Right renal cortex interstitium (tissue), 3 donors: ENCODE measurements around the gene PKP4. TPM values are rescaled to one million over a fixed set of nuclear protein-coding genes. Genes with fewer than 3 reads are reported as not detected.

ENCODE experiments used
- DNase-seq, 3 donors: peaks; one replicate each; pipeline ENCODE4 v3.0.0-alpha.2; 2013; ENCODE audit warnings: low read depth in 3 of 3, low spot score in 2 of 3
- polyA plus RNA-seq, 3 donors: library from polyadenylated mRNA; unstranded; fragments of 120-200 nt; gene quantifications; one replicate each; pipeline ENCODE4 v1.2.1, GENCODE V29; 2013; ENCODE audit not compliant: insufficient read length in 3 of 3

The PKP4 gene
- polyA plus RNA-seq, 3 donors = 156 to 161 (median 157) TPM

DNA sequence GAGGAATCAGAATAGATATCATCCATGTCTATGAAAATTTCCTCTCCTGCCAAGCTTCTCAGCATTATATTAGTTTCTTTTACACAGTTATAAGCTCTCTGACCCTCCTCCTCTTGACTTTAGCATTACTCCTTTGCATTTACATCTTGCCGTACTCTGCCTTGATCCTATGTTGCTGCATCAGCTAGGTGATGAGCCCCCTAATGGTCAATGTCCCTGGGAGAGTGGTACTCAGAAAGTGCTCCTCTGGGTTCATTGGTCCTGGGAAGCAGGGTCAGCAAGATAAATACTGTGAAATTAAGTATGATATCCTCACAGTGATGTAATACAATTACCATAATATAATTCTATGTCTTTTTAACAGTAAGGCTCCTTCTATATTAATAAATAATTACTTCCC lies 74.1 kb downstream of the PKP4 start:
- no peak for DNase-seq

DNA sequence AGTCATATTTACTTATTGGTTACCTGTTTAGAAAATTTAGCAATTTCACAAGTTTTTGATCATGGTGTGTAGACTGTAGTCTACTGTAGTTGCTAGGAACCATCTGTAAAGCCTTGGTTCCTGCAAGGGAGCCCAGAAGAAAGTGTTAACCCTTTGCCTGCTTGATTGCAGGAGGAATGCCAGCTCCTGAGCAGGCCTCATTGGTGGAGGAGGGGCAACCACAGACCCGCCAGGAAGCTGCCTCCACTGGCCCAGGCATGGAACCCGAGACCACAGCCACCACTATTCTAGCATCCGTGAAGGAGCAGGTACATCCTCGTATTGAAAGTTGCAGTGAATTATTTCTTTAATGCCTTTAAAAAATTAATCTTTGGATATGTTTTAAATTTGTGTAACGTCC lies 76.3 kb downstream of the PKP4 start:
- no peak for DNase-seq

DNA sequence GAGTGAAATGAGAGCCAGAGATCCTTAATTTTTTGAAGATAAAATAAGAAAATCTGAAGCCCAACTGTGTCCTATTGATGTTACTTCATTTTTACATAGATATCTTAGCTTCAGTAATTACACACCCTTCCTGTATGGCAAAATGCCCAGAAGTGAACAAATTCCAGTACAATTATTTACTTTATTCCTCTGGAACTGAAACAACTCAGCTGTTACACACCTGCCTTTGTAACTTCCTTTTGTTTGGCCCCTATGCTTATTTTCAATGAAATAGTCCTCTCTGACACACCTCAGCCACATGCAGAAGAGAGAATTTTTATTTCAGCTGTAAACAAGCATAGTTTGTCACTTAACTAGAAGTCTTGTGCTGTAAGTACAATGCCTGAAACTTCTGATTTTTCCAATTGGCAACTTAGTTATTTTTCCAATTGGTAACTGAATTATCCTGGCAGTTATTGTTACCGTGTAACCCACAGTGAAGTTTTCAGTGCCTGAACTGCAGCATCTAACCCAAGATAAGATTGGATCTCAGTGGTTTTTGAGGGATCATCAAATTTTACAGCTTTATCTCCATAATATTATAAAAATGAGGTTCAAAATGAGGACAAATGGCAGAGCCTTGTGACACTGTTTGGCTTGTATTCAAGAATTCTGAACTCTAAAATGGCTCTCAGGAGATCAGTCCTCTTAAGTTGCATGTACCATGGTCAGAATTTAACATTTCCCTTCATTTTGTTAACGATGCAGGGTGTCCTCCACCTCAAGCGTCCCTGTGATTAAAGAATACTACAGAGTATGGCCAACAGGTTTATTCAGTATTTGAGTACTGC lies 82.6 kb downstream of the PKP4 start:
- DNase-seq = peak in 2 of 3 donors; percentile 12 to 23

DNA sequence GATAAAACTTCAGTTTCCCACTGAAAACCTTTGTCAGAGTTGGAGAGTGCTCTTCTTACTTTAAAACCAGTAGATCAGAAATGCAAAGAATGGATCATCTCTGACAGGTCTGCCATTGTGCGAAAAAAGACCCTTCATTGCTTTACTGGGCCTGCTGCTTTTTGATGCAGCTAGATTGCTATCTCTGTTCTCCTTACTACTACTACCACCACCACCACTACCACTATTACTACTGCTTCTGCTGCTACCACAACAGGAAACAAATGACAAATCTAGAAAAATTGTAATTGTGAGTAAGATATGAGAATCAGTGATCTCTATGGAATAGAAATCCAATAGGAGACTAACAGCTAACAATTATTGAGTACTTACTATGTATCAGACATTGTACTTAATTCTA lies 85.8 kb downstream of the PKP4 start:
- no peak for DNase-seq

DNA sequence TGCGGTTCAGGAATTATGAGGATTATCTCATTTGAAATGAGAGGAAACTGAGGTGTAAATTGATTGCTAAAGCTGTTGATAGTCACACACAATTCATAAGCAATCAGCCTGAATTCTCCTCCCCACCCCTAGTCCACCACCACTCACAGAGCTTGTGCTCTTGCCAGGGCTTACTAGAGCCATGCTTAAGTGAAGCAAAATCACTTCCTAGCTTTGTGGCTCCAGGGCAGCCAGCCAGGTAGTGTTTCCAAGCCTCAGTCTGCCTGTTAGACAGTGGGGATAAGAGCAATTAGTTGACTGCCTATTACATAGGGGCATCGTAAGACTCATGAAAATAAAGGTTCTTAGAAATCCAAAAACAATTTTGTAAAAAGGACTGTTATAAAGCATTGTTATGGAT lies 87.2 kb downstream of the PKP4 start:
- no peak for DNase-seq

DNA sequence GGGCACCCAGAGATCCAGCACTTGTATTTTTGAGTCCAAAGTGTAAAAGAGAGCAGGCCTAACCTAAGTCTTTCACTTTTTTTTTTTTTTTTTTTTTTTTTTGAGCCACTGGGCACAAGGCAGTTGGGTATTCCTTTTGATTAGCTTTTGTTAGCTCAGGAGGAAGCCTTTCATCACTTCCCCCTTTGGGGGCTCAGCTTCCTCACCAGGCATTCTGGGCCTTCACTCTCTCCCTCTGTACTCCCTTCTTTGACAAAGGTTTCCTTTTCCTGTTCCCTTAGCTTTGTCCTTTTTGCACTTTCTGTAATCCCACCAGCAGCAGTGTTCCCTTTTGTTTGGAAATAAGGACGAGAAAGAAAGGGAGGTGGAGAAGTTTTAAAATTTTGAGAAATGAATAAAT lies 88.2 kb downstream of the PKP4 start:
- no peak for DNase-seq

DNA sequence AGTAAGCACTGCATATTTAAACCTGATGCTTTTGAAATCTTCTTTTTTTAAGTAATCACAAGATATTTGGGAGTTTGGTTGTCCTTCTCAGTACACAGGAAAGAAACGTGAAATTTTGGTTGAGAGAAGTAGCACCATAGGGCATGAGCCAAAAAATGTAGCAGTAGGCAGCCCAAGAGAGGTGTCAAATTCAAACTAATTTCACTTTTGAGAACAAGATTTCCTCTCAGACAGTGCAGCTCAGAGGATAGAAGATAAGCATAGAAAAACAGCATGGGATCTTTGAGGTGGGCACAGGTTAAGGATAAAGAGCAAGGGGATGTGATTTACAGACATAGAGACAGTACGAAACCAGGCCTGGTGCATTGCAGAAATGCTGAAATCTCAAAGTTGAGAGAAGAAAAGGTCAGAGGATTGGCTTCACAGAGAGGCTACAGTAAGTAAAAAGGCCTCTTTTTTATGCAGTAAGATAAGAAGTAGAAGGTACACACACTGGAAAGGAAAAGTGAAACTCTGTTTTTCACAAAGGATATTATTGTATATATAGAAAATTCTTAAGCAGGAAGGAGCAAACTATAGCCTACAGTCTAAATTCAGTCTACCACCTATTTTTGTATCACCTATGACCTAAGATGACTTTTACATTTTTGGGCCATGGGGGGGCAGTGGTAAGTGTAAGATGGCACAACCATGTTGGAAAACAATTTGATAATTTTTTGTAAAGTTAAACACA lies 89.8 kb downstream of the PKP4 start:
- DNase-seq = no peak

DNA sequence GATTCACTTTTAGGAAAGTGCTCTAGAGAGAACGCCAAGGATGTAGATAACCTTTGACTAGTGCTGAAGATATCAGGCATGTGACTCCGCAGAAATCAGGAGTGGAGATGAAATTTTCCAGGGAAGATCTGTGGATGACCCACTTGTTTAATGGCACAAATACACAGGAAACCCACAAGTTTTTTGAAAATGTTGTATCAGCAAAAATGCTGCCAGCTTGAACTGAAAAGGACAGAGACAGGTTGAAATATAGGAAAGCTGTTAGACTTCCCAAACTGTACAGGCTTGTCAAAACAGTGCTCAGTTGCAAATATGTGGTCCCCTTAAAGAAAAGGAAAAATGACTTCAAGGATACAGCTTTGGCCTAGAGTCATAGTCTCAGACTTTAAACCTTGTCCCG lies 96.5 kb downstream of the PKP4 start:
- DNase-seq = no peak

DNA sequence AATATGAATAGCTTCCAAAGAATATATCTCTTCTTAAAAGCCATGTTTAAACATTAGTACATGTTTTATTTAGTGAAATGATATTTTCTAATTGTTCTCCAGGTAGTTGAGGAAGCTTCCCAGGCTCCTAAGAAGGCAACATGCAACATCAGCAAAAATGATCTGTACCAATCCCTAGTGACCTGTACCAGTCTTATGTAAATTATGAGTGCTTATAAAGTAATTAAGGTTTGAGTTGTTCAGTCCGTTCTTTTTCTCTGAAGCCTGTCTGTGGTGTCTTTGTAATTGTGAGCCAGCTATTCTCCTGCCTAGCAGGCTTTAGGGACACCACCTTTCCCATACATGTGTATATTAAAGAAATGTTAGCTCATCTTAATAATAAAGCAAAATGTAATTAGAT lies 98.2 kb downstream of the PKP4 start:
- no peak for DNase-seq

DNA sequence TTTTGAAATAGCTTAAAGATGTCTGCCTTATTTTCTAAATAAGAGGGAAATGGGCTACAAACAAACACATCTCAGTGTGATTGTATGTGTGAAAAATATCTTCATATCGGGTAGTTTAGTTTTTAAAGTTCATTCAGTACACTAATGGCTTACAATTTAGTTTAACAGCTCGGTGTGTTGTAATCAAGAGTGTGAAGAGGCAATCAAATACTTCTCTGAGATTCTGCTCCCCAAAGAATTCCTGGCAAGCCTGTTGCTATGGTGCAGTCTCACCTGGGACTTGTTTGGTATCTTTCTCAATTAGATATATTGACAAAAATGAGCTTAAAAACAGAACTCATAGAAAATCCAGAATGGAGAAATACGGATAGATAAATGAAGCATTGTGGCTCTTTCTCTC lies 99.4 kb downstream of the PKP4 start:
- no peak for DNase-seq

DNA sequence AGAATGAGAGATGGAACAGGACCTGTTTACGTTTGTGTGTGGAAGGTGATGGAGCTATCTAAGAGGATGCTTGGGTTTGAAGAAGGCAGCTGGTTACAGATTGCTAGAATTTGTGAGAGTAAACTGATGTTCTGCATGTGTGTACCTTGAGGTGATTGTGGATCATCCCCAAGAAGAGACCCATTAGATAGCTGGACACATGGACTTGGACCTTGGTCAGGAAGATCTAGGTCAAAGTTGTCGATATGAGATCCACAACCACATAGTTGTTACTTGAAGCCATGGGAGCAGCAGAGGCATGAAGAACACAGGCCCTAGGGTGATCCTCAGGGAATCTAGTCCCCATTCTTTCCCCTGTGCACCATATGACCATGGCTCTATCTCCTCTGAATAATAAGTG lies 101.0 kb downstream of the PKP4 start:
- DNase-seq = no peak

DNA sequence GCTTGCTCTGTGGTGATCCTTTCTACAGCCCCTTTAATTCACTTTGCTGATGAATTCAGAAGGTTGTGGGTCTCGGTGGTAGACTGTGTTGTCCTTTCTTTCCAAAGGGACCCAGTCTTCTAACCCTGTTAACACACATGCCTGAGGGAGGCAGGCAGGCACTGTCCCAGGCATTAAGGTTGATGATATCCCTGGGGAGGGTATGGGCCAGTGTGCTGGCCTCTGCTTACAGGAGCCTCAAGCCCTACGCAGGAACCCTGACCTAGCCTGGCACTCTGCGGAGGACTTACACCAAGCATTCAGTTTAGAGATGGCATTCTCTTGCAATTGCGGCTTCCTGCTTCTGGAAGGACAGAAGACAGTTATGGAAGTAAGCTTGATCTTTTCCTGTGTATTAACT lies 102.5 kb downstream of the PKP4 start:
- DNase-seq = no peak

DNA sequence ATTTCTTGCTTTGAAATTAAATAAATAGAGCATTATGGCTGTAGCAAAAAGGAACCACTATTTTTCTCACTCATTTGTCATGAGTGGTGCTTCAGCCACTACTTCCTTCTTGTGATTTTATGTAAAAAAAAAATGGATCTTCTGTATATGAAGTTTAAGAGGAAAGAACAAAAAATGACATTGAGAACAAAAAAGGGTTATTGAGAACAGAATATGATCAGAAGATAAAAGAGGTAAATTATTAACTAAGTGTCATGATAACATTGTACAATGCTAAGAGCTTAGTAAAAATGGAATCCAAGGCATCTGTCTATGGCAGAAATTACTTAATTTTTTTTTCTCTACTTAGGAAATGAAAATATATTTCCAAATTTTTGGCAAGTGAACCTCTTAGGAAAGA lies 103.5 kb downstream of the PKP4 start:
- DNase-seq = no peak

DNA sequence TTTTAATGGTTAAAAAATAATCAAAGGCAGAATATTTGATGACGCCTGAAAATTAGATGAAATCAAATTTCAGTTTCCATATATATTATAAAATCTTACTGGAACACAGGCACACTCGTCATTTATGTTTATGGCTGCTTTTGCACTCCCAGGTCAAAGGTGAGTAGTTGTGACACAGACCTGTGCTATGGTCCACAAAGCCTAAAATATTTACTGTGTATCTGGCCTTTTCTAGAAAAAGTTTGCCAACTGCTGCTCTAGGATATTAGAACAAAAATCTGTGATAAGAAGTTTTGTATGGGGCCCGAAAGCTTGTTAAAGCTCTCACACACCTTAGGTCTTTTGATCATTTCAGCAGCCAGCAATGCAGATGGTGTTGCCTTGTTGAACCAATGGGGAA lies 104.3 kb downstream of the PKP4 start:
- no peak for DNase-seq

DNA sequence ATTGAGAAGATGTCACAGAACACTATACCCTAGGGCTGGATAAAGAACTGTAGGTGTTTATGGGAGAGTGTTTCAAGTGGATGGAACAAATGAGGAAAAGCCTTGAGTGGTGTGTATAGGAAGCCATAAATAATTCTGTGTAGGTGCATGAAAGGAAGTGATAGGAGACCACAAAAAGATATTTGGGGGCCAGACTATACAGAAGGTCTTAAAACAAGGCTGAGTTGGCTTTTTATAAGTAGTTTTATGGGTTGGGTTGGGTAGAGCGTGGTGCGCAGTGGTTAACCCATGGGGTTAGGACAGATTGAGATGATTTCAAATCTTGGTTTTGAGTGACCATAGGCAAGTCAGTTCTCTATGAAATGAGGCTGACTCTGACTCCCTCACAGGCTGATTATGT lies 110.5 kb downstream of the PKP4 start:
- no peak for DNase-seq

DNA sequence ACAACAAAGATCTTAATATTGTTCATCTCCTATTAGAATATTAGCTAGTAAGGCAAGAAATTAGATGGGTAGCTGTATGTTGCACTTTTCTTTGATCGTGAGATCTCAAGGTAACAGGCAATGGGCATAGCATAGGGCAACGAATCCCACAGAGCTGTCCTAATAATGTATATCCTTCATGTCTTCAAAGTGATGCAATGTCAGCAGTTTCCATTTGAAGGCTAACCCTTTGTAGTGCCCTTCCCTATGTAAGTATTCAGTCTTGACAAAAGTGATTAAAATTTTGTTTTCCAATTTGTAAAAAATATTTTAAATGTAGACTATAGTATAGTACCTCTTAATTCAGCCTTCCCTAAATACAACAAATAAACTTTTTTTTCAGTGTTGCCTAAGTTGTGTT lies 112.5 kb downstream of the PKP4 start:
- no peak for DNase-seq

DNA sequence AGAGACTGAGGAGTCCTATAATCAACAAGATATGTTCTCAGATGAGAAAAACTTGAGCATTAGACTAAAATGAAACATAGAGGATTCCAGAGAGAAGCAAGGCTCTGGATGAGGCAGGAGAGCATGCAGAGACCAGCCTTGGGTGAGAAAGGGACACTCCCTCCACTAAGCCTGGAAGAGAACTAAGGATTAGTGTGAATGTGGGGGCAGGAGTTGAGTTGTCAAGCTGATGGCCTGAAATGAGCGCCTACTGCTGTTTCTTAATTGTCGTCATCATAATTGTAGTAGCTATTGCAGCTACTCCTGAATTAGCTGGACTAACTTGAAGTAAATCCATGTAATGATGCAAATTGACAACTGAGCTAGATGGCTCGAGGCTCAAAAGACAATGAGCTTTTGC lies 114.1 kb downstream of the PKP4 start:
- no peak for DNase-seq

DNA sequence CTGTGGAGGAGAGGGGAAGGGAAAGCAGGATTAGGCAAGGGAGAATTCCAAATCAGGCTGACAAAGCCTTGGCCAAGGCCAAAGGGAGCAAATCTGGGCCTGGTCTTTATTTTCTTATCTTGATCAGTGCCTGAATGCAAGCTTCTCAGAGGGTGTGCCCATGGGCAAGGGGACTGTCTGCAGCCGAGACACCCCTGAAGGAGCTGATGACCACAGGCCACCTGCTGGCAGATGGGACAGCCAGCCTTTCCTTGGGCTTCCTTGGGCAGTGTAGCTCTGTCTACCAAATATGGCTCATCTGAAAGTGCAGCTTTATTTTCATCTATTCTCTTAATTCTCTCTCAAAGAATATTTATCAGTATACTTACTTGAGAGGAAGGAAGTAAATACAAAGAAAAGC lies 117.0 kb downstream of the PKP4 start:
- no peak for DNase-seq

DNA sequence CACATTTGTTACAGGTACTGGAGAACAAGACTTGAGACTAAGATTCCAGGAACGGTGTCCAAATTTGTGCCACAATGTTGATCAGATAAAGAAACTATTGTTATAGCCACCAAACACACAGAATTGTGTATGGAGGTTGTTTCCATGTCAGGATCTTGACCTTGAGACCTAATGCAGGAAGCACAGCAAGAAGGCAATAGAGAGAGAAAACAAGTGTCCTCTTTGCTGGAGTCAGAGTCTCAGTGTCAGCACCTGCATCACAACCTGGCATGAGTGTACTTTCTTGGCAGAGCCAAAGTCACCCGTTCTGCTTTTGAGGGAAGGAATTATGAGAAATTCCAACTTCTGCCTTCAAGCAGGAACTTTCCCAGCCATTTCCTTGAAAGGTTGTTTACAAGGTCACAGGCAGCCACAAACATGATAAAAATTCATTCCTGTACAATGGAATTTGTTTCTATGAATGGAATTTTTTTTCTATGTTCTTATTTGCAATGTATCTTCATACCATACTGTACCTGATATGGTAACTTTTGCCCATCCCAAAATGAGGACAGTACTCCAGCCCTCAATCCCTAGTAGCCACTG lies 118.4 kb downstream of the PKP4 start:
- DNase-seq = no peak

DNA sequence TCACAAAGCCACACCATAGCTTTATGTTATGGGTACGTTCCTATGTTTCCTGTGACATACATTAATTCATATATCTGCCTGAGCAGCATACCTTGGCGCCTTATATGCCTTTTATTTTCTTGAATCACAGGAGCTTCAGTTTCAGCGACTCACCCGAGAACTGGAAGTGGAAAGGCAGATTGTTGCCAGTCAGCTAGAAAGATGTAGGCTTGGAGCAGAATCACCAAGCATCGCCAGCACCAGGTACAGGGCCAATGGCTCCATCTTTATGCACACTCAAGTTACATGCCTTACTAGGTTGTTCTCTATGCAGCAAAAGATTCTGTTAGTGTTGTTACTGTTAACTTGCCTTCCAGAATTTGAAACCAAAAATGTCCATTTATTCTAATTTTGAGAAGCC lies 120.4 kb downstream of the PKP4 start:
- no peak for DNase-seq

DNA sequence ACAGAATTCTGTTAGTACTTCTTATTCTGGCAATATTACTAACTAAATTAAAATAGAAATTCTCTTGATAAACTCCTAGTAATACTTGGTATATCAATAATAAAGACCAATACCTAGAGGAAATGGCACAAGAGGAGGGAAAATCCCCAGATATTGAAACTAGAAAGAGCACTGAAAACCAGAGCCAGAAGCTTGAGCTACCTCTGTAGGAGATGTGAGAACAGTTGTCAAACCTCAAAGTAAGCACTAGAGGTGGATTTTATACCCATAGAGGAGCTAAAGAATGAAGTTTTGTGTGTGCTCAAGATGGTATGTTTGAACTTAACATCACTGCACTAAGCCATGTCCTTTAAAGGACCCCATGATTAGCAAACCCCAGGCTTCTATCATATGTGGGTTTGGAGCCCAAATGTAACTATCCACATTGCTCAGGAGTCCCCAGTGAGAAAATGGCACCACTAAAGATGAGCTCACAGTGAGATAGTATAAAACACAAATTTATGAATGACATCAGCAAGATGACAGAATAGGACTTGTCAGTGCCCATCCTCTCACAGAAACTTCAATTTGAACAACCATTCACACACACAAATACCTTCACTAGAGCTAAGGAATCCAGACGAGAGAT lies 122.1 kb downstream of the PKP4 start:
- DNase-seq = no peak

DNA sequence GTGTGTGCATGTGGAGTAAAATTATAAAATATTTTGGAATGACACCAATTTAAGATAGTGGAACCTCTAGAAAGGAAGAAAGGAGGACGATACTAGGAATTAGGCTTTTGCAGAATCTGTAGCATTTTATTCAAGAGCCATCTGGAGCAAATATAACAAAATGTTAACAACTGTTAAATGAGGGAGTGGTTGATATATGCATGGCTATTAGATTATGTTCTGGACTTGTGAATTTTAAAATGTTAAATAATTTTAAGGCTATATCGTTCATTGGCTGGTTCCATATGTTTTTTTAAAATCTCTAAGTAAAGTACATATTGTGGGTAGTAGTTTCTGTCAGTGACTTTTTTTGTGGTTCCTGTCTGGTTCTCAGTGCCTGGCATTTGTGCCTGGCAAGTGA lies 123.2 kb downstream of the PKP4 start:
- DNase-seq = no peak
